GM21423 (cell line): ENCODE results near the gene SFSWAP.
"Not testable (repeated sequence)": the region's sequence is repeated elsewhere in the genome, so short reads cannot be mapped to it uniquely, and the experiment has no call there.

Experiments
- ATAC-seq: cut with Tn5 transposase; IDR thresholded peaks from one replicate; pipeline ENCODE4 v1.9.1; 2021; ENCODE audit warnings: mild to moderate bottlenecking, moderate library complexity; ENCODE audit not compliant: unreplicated experiment

SFSWAP gene

DNA sequence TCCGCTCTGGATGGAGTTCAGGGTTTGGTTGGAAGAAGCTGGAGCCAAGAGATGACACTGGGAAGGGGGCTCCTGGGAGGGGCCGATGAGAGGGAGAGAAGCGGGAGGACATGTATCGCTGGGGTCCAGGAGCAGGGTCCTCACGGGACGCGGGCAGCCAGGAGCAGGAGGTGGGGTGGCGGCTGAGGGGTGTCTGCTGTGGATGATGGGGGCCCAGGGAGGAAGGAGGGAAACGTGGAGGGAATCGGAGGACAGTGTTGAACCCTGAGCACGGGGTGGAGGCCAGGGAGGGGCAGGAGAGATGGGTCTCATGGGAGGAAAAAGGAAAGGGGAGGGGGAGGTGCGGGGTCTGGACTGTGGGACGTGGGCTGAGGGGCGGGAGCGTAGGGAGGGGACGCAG, 31.7 kb upstream of the SFSWAP start:
- not testable (repeated sequence) for ATAC-seq

- not testable (repeated sequence) for ATAC-seq
Measured at GRCh38 chr12:131679816-131680215, 31.1 kb upstream of the SFSWAP start.

DNA sequence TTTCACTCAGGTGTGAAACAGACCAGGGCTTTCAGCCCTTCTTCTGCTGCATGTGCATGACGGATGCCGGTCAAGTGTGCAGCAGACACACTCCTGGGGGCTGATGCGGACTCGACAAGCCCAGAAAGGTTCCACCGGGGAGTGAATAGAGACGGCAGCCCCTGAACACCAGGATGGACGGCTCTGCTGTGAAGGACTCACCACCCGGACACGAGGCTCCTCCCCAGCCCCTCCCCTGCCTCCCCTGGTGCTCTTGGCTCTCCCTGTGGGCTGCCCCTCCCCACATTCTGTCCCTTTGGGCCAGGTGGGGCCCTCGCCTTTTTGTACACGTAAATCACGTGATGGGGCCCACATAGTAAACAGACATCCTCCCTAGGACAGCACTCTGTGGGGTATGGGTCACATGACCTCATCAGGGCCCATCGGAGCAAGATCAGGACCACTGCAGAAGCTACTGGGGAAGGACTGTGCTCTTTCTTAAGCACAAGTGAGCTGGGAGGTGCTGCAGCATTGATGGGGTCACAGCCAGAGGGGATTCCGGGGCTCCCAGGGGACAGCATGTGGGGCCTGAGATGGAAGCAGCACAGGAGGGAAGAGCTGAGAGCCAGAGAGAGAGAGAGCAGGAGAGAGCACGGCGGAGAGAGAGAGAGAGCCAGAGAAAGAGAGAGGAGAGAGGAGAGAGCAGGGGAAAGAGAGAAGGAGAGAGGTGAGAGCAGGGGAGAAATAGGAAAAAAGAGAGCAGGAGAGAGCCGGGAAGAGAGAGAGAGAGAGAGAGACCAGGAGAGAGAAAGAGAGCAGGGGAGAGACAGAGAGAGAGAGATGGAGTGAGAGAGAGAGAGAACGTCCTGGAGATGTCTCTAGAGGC, 30.3 kb upstream of the SFSWAP start:
- not testable (repeated sequence) for ATAC-seq

GRCh38 chr12:131681257-131681620, 29.7 kb upstream of the SFSWAP start:
- no peak for ATAC-seq

- ATAC-seq: peak; percentile 99
Measured at GRCh38 chr12:131681746-131682509, 29.0 kb upstream of the SFSWAP start.

DNA sequence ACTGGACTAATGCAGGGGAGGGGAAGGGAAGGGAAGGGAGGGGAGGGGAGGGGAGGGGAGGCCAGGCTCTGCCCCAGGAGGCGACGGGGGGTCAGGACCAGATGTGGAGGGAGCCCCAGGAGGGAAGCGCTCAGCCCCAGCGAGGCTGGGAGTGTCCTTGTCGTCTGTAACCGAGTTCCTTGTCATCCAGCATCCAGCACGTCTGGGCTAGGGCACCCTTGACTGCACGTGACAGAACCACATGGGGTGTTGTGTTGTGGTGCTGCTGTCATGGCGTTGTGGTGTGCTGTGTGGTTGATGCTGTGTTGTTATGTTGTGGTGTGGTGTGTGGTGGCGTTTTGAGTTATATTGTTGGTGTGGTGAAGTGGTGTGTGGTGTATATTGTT, 28.4 kb upstream of the SFSWAP start:
- no peak for ATAC-seq

DNA sequence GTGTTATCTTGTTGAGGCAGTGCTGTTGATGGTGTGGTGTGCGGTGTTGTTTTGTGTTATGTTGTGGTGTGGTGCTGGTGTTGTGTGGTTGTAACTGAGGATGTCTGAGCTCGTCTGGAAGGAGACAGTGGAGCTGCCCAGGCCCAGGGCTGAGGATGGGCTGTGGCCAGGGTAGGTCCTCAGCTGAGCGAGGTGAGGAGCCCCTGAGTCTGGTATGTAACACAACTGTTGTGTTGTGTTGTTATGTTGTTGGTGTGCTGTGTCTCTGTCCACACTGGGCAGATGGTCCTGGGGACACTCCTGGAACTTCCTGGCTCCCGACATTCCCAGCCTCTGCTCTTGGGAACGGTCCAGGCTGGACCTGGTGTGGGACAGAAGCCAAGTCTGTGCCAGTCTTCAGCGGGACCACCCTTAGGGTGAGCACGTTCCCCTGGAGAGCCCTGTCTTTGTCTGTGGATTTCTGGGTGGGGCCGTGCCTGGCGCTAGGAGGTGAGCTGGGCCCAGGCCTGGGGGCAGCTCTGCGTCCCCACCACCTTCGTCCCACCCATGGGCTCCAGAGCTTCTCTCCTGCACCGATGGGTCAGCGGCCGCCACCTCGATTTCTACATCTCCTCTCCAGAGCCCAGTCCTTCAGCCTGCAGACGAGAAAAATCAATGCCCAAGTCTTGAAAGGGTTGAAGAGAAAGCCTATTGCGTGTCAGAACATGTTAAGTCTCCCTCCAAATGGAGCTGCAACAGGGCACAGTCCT, 27.4 kb upstream of the SFSWAP start:
- no peak for ATAC-seq

GRCh38 chr12:131684015-131684725, 26.7 kb upstream of the SFSWAP start:
- ATAC-seq: no peak

GRCh38 chr12:131687346-131688125, 23.4 kb upstream of the SFSWAP start:
- no peak for ATAC-seq

DNA sequence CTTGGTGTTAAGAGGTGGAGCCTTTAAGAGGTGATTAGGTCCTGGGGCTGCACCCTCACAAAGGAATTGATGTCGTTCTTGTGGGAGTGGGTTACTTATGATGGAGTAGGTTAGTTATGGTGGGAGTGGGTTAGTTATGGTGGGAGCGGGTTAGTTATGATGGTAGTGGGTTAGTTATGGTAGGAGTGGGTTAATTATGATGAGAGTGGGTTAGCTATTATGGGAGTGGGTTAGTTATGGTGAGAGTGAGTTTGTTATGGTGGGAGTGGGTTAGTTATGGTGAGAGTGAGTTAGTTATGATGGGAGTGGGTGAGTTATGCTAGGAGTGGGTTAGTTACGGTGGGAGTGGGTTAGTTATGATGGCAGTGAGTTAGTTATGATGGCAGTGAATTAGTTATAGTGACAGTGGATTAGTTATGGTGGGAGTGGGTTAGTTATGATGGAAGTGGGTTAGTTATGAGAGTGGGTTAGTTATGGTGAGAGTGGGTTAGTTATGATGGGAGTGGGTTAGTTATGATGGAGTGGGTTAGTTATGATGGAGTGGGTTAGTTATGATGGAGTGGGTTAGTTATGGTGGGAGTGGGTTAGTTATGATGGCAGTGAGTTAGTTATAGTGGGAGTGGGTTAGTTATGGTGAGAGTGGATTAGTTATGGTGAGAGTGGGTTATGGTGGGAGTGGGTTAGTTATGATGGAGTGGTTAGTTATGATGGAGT, 22.6 kb upstream of the SFSWAP start:
- ATAC-seq: no peak

DNA sequence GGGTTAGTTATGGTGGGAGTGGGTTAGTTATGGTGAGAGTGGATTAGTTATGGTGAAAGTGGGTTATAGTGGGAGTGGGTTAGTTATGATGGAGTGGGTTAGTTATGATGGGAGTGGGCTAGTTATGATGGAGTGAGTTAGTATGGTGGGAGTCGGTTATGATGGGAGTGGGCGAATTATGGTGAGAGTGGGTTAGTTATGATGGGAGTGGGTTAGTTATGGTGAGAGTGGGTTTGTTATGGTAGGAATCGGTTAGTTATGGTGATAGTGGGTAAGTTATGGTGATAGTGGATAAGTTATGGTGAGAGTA, 22.1 kb upstream of the SFSWAP start:
- ATAC-seq: no peak

- ATAC-seq: no peak
Measured at GRCh38 chr12:131690320-131690719, 20.6 kb upstream of the SFSWAP start.

GRCh38 chr12:131692431-131692830, 18.5 kb upstream of the SFSWAP start:
- ATAC-seq: no peak

GRCh38 chr12:131693149-131693548, 17.7 kb upstream of the SFSWAP start:
- no peak for ATAC-seq

DNA sequence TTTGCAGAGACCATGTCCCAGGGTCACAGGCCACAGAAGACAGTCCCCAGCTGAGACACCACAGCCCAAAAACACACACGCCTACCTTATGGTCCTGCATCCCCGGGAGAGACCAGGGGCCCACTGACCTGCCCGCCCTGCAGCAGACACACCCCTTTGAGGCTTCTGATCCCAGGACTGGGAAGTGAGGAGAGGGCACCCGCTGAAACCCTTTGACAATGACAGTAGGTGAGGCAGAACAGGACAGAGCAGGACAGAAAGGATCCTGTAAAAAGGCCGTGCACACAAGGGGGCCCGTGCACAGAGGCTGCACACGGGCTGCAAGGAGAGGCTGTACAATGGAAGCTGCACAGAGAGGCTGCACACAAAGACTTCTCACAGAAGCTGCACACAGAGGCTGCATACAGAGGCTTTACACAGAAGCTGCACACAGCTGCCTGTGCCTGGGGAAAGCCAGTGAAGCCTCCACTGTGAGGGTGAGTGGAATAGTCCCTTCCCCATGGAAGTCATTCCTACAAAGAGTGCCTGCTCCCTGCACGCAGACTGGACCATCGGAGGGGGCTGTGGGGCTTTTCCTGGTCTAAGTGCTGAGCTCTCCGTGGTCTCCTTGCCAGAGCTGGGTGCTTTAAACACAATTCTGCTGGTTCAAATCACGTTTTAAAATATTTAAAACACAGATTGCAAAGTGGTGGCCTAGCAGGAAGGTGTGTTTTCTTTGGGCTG, 16.6 kb upstream of the SFSWAP start:
- no peak for ATAC-seq

DNA sequence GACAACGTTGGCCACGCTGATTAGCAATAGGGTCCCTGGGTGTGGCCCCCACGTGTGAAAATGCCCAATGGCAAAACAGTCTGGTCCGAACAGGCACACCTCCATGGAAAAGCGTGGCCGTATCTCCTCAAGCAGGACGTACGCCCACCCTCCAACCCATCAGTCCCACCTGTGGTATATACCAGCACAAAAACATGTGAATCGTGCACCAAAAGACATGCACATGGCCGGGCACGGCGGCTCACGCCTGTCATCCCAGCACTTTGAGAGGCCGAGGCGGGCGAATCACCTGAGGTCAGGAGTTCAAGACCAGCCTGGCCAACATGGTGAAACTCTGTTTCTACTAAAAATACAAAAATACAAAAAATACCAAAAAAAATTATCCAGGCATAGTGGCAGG, 14.9 kb upstream of the SFSWAP start:
- no peak for ATAC-seq

DNA sequence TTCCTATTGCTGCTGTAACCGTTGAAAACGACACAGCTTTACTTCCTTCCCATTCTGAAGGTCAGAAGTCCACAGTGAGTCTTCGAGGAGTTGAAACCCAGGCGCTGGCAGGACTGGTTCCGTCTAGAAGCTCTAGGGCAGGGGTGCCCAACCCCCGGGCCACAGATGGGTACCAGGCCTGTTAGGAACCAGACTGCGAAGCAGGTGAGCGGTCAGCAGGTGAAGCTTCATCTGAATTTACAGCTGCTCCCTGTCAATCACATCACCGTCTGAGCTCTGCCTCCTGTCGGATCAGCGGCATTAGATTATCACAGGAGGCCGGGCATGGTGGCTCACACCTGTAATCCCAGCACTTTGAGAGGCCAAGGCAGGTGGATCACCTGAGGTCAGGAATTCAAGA, 12.6 kb upstream of the SFSWAP start:
- no peak for ATAC-seq

GRCh38 chr12:131699434-131699833, 11.5 kb upstream of the SFSWAP start:
- no peak for ATAC-seq

- ATAC-seq: no peak
Measured at GRCh38 chr12:131700271-131700670, 10.6 kb upstream of the SFSWAP start.
